ENCODE measurements around the gene TCF7L2.

Gene TCF7L2

DNA sequence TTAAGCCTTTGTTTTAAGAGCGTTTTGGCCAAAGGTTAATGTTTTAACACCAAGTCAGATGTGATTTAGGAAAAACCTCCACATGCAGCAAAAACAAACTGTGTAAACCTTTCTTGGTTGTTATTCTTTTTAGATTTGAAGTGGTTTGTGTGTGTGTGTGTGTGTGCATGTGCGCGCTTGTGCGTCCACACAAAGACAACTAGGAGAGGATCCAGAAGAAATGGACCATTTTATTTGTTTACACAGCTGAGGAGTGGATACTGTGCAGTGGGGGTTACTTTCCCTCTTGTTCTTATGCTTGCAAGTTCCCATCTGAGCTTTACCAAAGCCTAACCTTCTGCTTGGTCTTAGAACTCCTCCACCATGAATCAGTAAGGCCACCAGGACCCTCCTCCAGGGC is 20.0 kb downstream of the TCF7L2 start:
- Mint-ChIP-seq H3K27ac (no peak overlapping the region), H3K36me3 (ENCODE audit: low read depth) (peaks cover 76% of the 10 kb centered on the region), H3K27me3 (ENCODE audit: low read depth) (no peaks in the 10 kb centered on the region), H3K4me3 (no peak overlapping the region), H3K9me3 (no peaks in the 10 kb centered on the region), H3K4me1 (peaks cover 45% of the 10 kb centered on the region)
- TF ChIP-seq, protein P1, sequence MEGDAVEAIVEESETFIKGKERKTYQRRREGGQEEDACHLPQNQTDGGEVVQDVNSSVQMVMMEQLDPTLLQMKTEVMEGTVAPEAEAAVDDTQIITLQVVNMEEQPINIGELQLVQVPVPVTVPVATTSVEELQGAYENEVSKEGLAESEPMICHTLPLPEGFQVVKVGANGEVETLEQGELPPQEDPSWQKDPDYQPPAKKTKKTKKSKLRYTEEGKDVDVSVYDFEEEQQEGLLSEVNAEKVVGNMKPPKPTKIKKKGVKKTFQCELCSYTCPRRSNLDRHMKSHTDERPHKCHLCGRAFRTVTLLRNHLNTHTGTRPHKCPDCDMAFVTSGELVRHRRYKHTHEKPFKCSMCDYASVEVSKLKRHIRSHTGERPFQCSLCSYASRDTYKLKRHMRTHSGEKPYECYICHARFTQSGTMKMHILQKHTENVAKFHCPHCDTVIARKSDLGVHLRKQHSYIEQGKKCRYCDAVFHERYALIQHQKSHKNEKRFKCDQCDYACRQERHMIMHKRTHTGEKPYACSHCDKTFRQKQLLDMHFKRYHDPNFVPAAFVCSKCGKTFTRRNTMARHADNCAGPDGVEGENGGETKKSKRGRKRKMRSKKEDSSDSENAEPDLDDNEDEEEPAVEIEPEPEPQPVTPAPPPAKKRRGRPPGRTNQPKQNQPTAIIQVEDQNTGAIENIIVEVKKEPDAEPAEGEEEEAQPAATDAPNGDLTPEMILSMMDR (IDR thresholded peaks at IDR 0.05; ENCODE audit: unreplicated experiment in 3 of 3) = no peak

DNA sequence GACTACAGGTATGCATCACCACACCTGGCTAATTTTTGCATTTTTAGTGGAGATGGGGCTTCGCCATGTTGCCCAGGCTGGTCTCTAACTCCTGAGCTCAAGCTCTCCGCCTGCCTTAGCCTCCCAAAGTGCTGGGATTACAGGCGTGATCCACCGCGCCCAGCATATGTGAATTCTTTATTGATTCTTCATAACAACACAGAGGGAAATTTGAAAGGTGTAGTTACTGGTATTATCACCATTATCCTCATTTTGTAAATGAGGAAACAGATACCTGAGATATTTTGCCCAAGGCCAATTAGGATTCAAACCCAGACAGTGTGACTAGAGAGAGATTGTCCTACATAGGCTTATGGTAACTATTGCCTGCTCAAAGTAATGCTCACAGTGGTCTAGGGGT is 22.6 kb downstream of the TCF7L2 start:
- Mint-ChIP-seq H3K4me3 (no peak overlapping the region), H3K36me3 (ENCODE audit: low read depth) (peaks cover 72% of the 10 kb centered on the region), H3K4me1 (peaks cover 32% of the 10 kb centered on the region), H3K27ac (no peak overlapping the region), H3K9me3 (no peaks in the 10 kb centered on the region), H3K27me3 (ENCODE audit: low read depth) (no peaks in the 10 kb centered on the region)
- TF ChIP-seq, protein P1 (IDR thresholded peaks at IDR 0.05; ENCODE audit: unreplicated experiment in 3 of 3) = no peak

DNA sequence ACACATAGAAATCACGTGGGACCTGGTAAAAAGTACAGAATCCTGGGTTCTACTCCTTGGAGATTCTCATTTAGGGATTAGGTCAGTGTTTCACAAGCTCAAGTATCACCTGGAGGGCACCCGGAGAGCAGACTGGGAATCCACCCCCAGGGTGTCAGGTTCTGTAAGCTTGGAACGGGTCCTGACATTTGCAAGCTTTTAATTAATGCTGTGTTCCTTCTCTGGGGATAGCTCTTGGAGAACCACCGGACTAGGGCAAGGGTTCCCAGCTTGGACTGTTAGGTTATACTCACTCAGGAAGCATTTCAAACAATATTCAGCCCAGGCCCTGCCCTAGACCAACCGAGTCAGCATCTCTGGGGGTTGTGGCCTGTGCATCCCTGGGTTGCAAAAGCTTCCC is 23.0 kb downstream of the TCF7L2 start:
- no peak overlapping the region for H3K27ac Mint-ChIP-seq
- H3K27me3 Mint-ChIP-seq (ENCODE audit: low read depth) = no peaks in the 10 kb centered on the region
- H3K4me1 Mint-ChIP-seq = peaks cover 33% of the 10 kb centered on the region
- H3K9me3 Mint-ChIP-seq = no peaks in the 10 kb centered on the region
- H3K4me3 Mint-ChIP-seq = no peak overlapping the region
- peaks cover 69% of the 10 kb centered on the region for H3K36me3 Mint-ChIP-seq (ENCODE audit: low read depth)
- TF ChIP-seq, protein P1 (IDR thresholded peaks at IDR 0.05; ENCODE audit: unreplicated experiment in 3 of 3) = no peak

DNA sequence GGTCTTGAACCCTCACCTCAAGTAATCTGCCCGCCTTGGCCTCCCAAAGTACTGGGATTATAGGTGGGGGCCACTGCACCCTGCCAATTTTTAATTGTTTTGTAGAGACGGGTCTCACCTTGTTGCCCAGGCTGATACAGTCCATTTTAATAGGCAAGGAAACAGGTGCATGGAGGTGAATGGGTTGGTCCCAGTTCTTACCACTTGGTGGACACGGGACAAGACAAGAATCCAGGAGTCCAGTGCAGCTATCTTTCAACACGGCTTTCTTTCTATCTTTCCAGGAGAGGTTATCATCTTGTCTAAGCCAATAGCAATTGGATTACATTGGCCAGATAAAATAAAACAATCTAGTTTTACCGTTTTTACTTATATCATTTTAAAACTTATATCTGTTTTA is 23.8 kb downstream of the TCF7L2 start:
- Mint-ChIP-seq H3K9me3 (no peaks in the 10 kb centered on the region), H3K27me3 (ENCODE audit: low read depth) (no peaks in the 10 kb centered on the region), H3K36me3 (ENCODE audit: low read depth) (peaks cover 62% of the 10 kb centered on the region), H3K4me3 (no peak overlapping the region), H3K27ac (no peak overlapping the region), H3K4me1 (peaks cover 29% of the 10 kb centered on the region)
- TF ChIP-seq, protein P1 (IDR thresholded peaks at IDR 0.05; ENCODE audit: unreplicated experiment in 3 of 3) = no peak

DNA sequence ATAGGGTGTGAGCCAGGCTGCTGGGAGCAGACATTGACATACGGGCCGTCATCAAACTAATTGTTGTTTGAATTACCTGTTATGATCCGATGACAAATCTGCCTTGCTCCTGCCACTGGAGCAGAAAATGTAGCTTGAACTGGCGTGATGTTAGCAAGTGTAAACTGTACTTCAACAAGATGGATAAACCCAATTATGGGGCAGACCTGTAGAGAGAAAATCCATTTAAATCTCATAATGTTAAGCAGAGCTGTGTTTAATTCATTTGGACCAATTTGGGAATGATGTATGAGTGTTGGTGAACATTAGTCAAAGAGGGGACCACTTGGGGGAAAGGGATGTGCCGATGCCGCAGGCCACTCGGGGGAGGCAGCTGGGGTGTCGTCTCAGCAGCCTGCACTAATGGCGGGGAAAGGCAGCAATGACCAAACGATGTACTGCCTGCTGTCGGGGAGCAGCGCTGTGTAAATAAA is 27.4 kb downstream of the TCF7L2 start:
- no peak overlapping the region for H3K4me3 Mint-ChIP-seq
- TF ChIP-seq, protein P1 (IDR thresholded peaks at IDR 0.05; ENCODE audit: unreplicated experiment in 3 of 3) = no peak
- H3K27ac Mint-ChIP-seq = no peak overlapping the region
- peaks cover 52% of the 10 kb centered on the region for H3K36me3 Mint-ChIP-seq (ENCODE audit: low read depth)
- H3K27me3 Mint-ChIP-seq (ENCODE audit: low read depth) = no peaks in the 10 kb centered on the region
- peaks cover 21% of the 10 kb centered on the region for H3K4me1 Mint-ChIP-seq
- no peaks in the 10 kb centered on the region for H3K9me3 Mint-ChIP-seq

DNA sequence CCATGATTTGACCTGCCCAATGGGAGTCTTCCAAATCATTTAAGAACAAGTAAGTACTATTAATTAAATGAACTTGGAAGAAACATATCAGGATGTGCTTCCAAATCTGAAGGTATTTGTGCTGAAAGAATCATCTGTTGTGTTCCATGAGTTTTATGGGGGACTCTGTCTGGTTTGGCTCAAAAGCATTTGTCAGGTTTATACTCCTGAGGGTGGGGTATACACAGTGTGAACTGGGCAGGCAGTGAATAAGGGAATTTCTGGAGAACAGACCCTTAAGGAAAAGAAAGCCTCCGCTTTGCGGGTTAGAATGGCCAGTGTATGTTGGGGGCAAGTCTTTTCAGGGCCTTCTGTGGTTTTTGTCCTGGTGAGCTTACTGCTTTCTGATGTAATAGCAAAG is 29.9 kb downstream of the TCF7L2 start:
- Mint-ChIP-seq H3K4me3 (no peak overlapping the region), H3K9me3 (no peaks in the 10 kb centered on the region), H3K27ac (peak overlapping the region in 1 of 3 experiments; percentile 19), H3K4me1 (peaks cover 36% of the 10 kb centered on the region), H3K27me3 (ENCODE audit: low read depth) (no peaks in the 10 kb centered on the region), H3K36me3 (ENCODE audit: low read depth) (peaks cover 34% of the 10 kb centered on the region)
- TF ChIP-seq, protein P1 (IDR thresholded peaks at IDR 0.05; ENCODE audit: unreplicated experiment in 3 of 3) = no peak

Measured in nephron (organoid).